HepG2 (cell line): ENCODE measurements around the gene ABHD4. TPM values are rescaled to one million over a fixed set of nuclear protein-coding genes. Genes with fewer than 3 reads are reported as not detected.
A peak's percentile ranks its signal among the peaks of the same experiment; 100 is the strongest.

ENCODE experiments used
- ARNT ChIP-seq: fragments of 450-650 bp; IDR thresholded peaks from 2 replicates; pipeline ENCODE4 v1.6.1; 2017
- FOSL2 ChIP-seq: sonication (generic); formaldehyde crosslinking; IDR thresholded peaks from 2 replicates; pipeline ENCODE4 v1.4.0; 2020; ENCODE audit warnings: missing genetic modification reagents
- HES4 ChIP-seq: sonication (generic); formaldehyde crosslinking; IDR thresholded peaks from 2 replicates; pipeline ENCODE4 v1.9.0; 2021; ENCODE audit warnings: mild to moderate bottlenecking, missing genetic modification reagents, borderline replicate concordance
- ISX ChIP-seq: sonication (generic); formaldehyde crosslinking; conservative IDR thresholded peaks from 2 replicates; pipeline ENCODE4 v1.5.0; 2020; ENCODE audit warnings: missing genetic modification reagents
- KAT8 ChIP-seq: IDR thresholded peaks from 2 replicates; pipeline ENCODE4 v1.6.1; 2016; ENCODE audit warnings: missing genetic modification reagents, missing compliant biosample characterization
- POLR2AphosphoS5 ChIP-seq: IDR thresholded peaks from 2 replicates; pipeline ENCODE4 v1.6.1; 2012; ENCODE audit warnings: low read depth, low read length
- RAD51 ChIP-seq: fragments of 450-650 bp; IDR thresholded peaks from 2 replicates; pipeline ENCODE4 v1.6.1; 2016; ENCODE audit warnings: borderline replicate concordance
- TCF7L2 ChIP-seq: IDR thresholded peaks from 2 replicates; pipeline ENCODE4 v1.6.1; 2011; ENCODE audit warnings: mild to moderate bottlenecking, low read depth, low read length, moderate library complexity
- ZMAT3 ChIP-seq: sonication (generic); formaldehyde crosslinking; conservative IDR thresholded peaks from 2 replicates; pipeline ENCODE4 v1.7.0; 2021; ENCODE audit warnings: missing genetic modification reagents
- ZNF12 ChIP-seq: sonication (generic); formaldehyde crosslinking; IDR thresholded peaks from 2 replicates; pipeline ENCODE4 v1.5.0; 2020; ENCODE audit warnings: missing genetic modification reagents
- ZNF138 ChIP-seq: sonication (generic); formaldehyde crosslinking; IDR thresholded peaks from 2 replicates; pipeline ENCODE4 v1.5.0; 2020; ENCODE audit warnings: mild to moderate bottlenecking, low read depth, missing genetic modification reagents
- ZNF20 ChIP-seq: sonication (generic); formaldehyde crosslinking; IDR thresholded peaks from 2 replicates; pipeline ENCODE4 v1.4.0; 2020; ENCODE audit warnings: mild to moderate bottlenecking, moderate library complexity, missing genetic modification reagents
- ZNF563 ChIP-seq: sonication (generic); formaldehyde crosslinking; IDR thresholded peaks from 2 replicates; pipeline ENCODE4 v1.8.0; 2022; ENCODE audit warnings: mild to moderate bottlenecking, moderate library complexity, missing genetic modification reagents
- polyA plus RNA-seq, 8 experiments: library from polyadenylated mRNA; depleted of rRNA in 3 of 8; stranded (reverse) in 7 of 8; unstranded in 1 of 8; fragments of >200 nt; fragmentation: Illumina TruSeq in 4 of 8; extraction: Trizol in 4 of 8; gene quantifications; 2 replicates each; pipeline versions ENCODE4 v1.2.1 to v1.2.3, GENCODE V29; 2011 to 2016; ENCODE audit warnings: low read depth in 4 of 8, missing spikeins in 1 of 8, mixed read lengths in 1 of 8; ENCODE audit not compliant: insufficient read depth in 1 of 8
- total RNA-seq, 5 experiments: library from RNA; depleted of rRNA; stranded (reverse); fragments of >200 nt; fragmentation: Illumina TruSeq; extraction: Trizol; gene quantifications; 2 replicates each; pipeline ENCODE4 v1.2.3, GENCODE V29; 2016; ENCODE audit warnings: low read depth in 1 of 5
- TF ChIP-seq, protein P1 (sequence below): sonication (generic); formaldehyde crosslinking; IDR thresholded peaks from 2 replicates; pipeline ENCODE4 v1.9.0; 2022; ENCODE audit warnings: low read depth, missing genetic modification reagents
- TF ChIP-seq, protein P2 (sequence below): sonication (generic); formaldehyde crosslinking; IDR thresholded peaks from 2 replicates; pipeline ENCODE4 v1.4.0; 2020; ENCODE audit warnings: missing genetic modification reagents, borderline replicate concordance
- TF ChIP-seq, protein P3 (sequence below): sonication (generic); formaldehyde crosslinking; IDR thresholded peaks from 2 replicates; pipeline ENCODE4 v1.4.0; 2020; ENCODE audit warnings: missing genetic modification reagents
- TF ChIP-seq, protein P4 (sequence below): IDR thresholded peaks from 2 replicates; pipeline ENCODE4 v1.6.1; 2016; ENCODE audit warnings: low read depth

ABHD4 gene
- total and polyA plus RNA-seq, 2 of the 13 experiments (the other 11 are each of a cell fraction or from before 2014, with no cell fraction given): 16.1 to 47.5 TPM

DNA sequence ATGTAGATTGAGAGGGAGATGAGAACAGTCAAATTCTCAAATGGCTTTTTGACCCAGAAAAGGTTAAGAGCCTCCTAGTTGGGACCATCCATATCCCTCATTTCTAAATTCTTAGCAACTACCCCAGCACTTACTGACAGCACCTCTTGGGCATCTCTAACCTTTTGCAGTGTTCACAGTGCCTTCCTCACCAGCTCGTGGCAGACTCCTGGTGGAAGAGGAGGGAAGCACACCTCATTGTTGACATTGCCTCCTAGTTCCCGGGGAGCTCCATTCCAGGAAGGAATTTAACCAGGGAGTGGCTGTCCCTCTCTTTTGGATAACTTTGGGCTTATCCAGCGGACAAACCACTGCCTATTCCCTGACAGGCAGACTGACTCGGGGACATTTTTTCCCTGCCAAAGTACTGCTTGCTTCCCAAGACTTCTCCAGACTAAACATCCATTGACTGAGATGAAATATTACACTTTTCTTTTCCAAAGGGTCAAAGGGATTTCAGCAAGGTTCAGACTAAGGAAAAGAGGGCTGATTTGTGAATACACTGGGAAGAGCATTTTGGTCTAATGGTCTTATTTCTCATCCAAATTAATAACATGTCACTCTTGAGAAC lies 55.0 kb downstream of the ABHD4 start (continued):
- TF ChIP-seq POLR2AphosphoS5: no peak
- TF ChIP-seq HES4: no peak
- TF ChIP-seq, protein P1, sequence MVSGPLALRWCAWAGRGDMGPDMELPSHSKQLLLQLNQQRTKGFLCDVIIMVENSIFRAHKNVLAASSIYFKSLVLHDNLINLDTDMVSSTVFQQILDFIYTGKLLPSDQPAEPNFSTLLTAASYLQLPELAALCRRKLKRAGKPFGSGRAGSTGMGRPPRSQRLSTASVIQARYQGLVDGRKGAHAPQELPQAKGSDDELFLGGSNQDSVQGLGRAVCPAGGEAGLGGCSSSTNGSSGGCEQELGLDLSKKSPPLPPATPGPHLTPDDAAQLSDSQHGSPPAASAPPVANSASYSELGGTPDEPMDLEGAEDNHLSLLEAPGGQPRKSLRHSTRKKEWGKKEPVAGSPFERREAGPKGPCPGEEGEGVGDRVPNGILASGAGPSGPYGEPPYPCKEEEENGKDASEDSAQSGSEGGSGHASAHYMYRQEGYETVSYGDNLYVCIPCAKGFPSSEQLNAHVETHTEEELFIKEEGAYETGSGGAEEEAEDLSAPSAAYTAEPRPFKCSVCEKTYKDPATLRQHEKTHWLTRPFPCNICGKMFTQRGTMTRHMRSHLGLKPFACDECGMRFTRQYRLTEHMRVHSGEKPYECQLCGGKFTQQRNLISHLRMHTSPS: no peak
- TF ChIP-seq ZNF20 (CRISPR knock-in tag): no peak
- no peak for TF ChIP-seq ZNF563
- no peak for TF ChIP-seq ZNF138 (CRISPR knock-in tag)
- no peak for TF ChIP-seq RAD51
- TF ChIP-seq, protein P2, sequence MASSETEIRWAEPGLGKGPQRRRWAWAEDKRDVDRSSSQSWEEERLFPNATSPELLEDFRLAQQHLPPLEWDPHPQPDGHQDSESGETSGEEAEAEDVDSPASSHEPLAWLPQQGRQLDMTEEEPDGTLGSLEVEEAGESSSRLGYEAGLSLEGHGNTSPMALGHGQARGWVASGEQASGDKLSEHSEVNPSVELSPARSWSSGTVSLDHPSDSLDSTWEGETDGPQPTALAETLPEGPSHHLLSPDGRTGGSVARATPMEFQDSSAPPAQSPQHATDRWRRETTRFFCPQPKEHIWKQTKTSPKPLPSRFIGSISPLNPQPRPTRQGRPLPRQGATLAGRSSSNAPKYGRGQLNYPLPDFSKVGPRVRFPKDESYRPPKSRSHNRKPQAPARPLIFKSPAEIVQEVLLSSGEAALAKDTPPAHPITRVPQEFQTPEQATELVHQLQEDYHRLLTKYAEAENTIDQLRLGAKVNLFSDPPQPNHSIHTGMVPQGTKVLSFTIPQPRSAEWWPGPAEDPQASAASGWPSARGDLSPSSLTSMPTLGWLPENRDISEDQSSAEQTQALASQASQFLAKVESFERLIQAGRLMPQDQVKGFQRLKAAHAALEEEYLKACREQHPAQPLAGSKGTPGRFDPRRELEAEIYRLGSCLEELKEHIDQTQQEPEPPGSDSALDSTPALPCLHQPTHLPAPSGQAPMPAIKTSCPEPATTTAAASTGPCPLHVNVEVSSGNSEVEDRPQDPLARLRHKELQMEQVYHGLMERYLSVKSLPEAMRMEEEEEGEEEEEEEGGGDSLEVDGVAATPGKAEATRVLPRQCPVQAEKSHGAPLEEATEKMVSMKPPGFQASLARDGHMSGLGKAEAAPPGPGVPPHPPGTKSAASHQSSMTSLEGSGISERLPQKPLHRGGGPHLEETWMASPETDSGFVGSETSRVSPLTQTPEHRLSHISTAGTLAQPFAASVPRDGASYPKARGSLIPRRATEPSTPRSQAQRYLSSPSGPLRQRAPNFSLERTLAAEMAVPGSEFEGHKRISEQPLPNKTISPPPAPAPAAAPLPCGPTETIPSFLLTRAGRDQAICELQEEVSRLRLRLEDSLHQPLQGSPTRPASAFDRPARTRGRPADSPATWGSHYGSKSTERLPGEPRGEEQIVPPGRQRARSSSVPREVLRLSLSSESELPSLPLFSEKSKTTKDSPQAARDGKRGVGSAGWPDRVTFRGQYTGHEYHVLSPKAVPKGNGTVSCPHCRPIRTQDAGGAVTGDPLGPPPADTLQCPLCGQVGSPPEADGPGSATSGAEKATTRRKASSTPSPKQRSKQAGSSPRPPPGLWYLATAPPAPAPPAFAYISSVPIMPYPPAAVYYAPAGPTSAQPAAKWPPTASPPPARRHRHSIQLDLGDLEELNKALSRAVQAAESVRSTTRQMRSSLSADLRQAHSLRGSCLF (CRISPR knock-in tag): no peak
- TF ChIP-seq ARNT: no peak
- TF ChIP-seq FOSL2 (CRISPR knock-in tag): peak; percentile 69
- TF ChIP-seq, protein P3, sequence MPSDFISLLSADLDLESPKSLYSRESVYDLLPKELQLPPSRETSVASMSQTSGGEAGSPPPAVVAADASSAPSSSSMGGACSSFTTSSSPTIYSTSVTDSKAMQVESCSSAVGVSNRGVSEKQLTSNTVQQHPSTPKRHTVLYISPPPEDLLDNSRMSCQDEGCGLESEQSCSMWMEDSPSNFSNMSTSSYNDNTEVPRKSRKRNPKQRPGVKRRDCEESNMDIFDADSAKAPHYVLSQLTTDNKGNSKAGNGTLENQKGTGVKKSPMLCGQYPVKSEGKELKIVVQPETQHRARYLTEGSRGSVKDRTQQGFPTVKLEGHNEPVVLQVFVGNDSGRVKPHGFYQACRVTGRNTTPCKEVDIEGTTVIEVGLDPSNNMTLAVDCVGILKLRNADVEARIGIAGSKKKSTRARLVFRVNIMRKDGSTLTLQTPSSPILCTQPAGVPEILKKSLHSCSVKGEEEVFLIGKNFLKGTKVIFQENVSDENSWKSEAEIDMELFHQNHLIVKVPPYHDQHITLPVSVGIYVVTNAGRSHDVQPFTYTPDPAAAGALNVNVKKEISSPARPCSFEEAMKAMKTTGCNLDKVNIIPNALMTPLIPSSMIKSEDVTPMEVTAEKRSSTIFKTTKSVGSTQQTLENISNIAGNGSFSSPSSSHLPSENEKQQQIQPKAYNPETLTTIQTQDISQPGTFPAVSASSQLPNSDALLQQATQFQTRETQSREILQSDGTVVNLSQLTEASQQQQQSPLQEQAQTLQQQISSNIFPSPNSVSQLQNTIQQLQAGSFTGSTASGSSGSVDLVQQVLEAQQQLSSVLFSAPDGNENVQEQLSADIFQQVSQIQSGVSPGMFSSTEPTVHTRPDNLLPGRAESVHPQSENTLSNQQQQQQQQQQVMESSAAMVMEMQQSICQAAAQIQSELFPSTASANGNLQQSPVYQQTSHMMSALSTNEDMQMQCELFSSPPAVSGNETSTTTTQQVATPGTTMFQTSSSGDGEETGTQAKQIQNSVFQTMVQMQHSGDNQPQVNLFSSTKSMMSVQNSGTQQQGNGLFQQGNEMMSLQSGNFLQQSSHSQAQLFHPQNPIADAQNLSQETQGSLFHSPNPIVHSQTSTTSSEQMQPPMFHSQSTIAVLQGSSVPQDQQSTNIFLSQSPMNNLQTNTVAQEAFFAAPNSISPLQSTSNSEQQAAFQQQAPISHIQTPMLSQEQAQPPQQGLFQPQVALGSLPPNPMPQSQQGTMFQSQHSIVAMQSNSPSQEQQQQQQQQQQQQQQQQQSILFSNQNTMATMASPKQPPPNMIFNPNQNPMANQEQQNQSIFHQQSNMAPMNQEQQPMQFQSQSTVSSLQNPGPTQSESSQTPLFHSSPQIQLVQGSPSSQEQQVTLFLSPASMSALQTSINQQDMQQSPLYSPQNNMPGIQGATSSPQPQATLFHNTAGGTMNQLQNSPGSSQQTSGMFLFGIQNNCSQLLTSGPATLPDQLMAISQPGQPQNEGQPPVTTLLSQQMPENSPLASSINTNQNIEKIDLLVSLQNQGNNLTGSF (CRISPR knock-in tag): no peak
- TF ChIP-seq KAT8 (CRISPR knock-in tag): peak; percentile 66
- 0 out of 2 replicates have a peak, but pooled peaks have one; percentile 26 for TF ChIP-seq ZMAT3 (CRISPR knock-in tag)
- TF ChIP-seq ISX (CRISPR knock-in tag): no peak
- no peak for TF ChIP-seq TCF7L2
- TF ChIP-seq, protein P4, sequence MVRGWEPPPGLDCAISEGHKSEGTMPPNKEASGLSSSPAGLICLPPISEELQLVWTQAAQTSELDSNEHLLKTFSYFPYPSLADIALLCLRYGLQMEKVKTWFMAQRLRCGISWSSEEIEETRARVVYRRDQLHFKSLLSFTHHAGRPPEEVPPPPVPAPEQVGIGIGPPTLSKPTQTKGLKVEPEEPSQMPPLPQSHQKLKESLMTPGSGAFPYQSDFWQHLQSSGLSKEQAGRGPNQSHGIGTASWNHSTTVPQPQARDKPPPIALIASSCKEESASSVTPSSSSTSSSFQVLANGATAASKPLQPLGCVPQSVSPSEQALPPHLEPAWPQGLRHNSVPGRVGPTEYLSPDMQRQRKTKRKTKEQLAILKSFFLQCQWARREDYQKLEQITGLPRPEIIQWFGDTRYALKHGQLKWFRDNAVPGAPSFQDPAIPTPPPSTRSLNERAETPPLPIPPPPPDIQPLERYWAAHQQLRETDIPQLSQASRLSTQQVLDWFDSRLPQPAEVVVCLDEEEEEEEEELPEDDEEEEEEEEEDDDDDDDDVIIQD: peak; percentile 73; the same call in 1 of the 2 replicates
- peak; percentile 34; the same call in 1 of the 2 replicates for TF ChIP-seq ZNF12 (CRISPR knock-in tag)
